Measurements from ENCODE around the gene TRPV3.
"Not testable (repeated sequence)": the region's sequence is repeated elsewhere in the genome, so short reads cannot be mapped to it uniquely, and the experiment has no call there.

TRPV3 gene

GRCh38 chr17:3514873-3515272, 42.7 kb downstream of the TRPV3 start:
- H3K9me2 ChIP-seq (replicated peaks; ENCODE audit: insufficient read depth, low read length): no peaks in the 10 kb centered on the region
- no peaks in the 10 kb centered on the region for H3K4me1 ChIP-seq (ENCODE audit: low read length)
- no peaks in the 10 kb centered on the region for H3F3A ChIP-seq (ENCODE audit: insufficient read depth, low read length)
- H3K79me2 ChIP-seq (ENCODE audit: low read length): no peaks in the 10 kb centered on the region
- no peak overlapping the region for H3K27ac ChIP-seq (ENCODE audit: low read length)
- H3K4me2 ChIP-seq (ENCODE audit: low read depth, low read length): no peak overlapping the region
- no peak for DNase-seq
- H3K4me3 ChIP-seq (ENCODE audit: low read length): no peak overlapping the region
- H3K36me3 ChIP-seq (replicated peaks; ENCODE audit: insufficient read depth, low read length): no peaks in the 10 kb centered on the region; the same call in 1 of the 2 replicates
- H3K9ac ChIP-seq (ENCODE audit: low read length): no peak overlapping the region
- no peaks in the 10 kb centered on the region for H4K20me1 ChIP-seq (ENCODE audit: insufficient read depth, low read length)
- TF ChIP-seq EZH2phosphoT487 (IDR thresholded peaks at IDR 0.05; ENCODE audit: low read length): no peak
- TF ChIP-seq EZH2 (optimal IDR thresholded peaks at IDR 0.05; ENCODE audit: low read depth, low read length): no peak
- TF ChIP-seq CTCF (IDR thresholded peaks at IDR 0.05; ENCODE audit: low read length): no peak
- no peaks in the 10 kb centered on the region for H3K27me3 ChIP-seq (replicated peaks; ENCODE audit: insufficient read depth, low read length)
- no peaks in the 10 kb centered on the region for H3K9me3 ChIP-seq (replicated peaks; ENCODE audit: insufficient read depth, low read length)
- no peak overlapping the region for H2AFZ ChIP-seq (ENCODE audit: low read length)

- H3K4me3 ChIP-seq (ENCODE audit: low read length); H2AFZ ChIP-seq (ENCODE audit: low read length); H4K20me1 ChIP-seq (ENCODE audit: insufficient read depth, low read length); H3K9ac ChIP-seq (ENCODE audit: low read length); H3K9me3 ChIP-seq (replicated peaks; ENCODE audit: insufficient read depth, low read length); H3F3A ChIP-seq (ENCODE audit: insufficient read depth, low read length); DNase-seq; H3K27me3 ChIP-seq (replicated peaks; ENCODE audit: insufficient read depth, low read length); H3K36me3 ChIP-seq (replicated peaks; ENCODE audit: insufficient read depth, low read length); H3K27ac ChIP-seq (ENCODE audit: low read length); H3K4me1 ChIP-seq (ENCODE audit: low read length); H3K4me2 ChIP-seq (ENCODE audit: low read depth, low read length); H3K9me2 ChIP-seq (replicated peaks; ENCODE audit: insufficient read depth, low read length); H3K79me2 ChIP-seq (ENCODE audit: low read length): not testable (repeated sequence)
Observed at GRCh38 chr17:3514167-3514566, 43.4 kb downstream of the TRPV3 start.

- TF ChIP-seq EZH2 (optimal IDR thresholded peaks at IDR 0.05; ENCODE audit: low read depth, low read length): no peak
- TF ChIP-seq EZH2phosphoT487 (IDR thresholded peaks at IDR 0.05; ENCODE audit: low read length): no peak
- TF ChIP-seq CTCF (IDR thresholded peaks at IDR 0.05; ENCODE audit: low read length): no peak
- no peaks in the 10 kb centered on the region for H3K4me1 ChIP-seq (ENCODE audit: low read length)
- H3K79me2 ChIP-seq (ENCODE audit: low read length): no peaks in the 10 kb centered on the region
- H2AFZ ChIP-seq (ENCODE audit: low read length): no peak overlapping the region
- H3K27ac ChIP-seq (ENCODE audit: low read length): no peak overlapping the region
- H4K20me1 ChIP-seq (ENCODE audit: insufficient read depth, low read length): no peaks in the 10 kb centered on the region
- DNase-seq: no peak
- H3K9me3 ChIP-seq (replicated peaks; ENCODE audit: insufficient read depth, low read length): no peaks in the 10 kb centered on the region
- no peaks in the 10 kb centered on the region for H3F3A ChIP-seq (ENCODE audit: insufficient read depth, low read length)
- no peak overlapping the region for H3K9ac ChIP-seq (ENCODE audit: low read length)
- H3K4me2 ChIP-seq (ENCODE audit: low read depth, low read length): no peak overlapping the region
- no peak overlapping the region for H3K4me3 ChIP-seq (ENCODE audit: low read length)
- H3K36me3 ChIP-seq (replicated peaks; ENCODE audit: insufficient read depth, low read length): no peaks in the 10 kb centered on the region; the same call in 1 of the 2 replicates
- H3K27me3 ChIP-seq (replicated peaks; ENCODE audit: insufficient read depth, low read length): no peaks in the 10 kb centered on the region
- no peaks in the 10 kb centered on the region for H3K9me2 ChIP-seq (replicated peaks; ENCODE audit: insufficient read depth, low read length)
Observed at GRCh38 chr17:3513305-3514035, 44.1 kb downstream of the TRPV3 start.

GRCh38 chr17:3512505-3513171, 45.0 kb downstream of the TRPV3 start:
- no peak overlapping the region for H3K27ac ChIP-seq (ENCODE audit: low read length)
- H3K4me2 ChIP-seq (ENCODE audit: low read depth, low read length): no peak overlapping the region
- H3F3A ChIP-seq (ENCODE audit: insufficient read depth, low read length): no peaks in the 10 kb centered on the region
- no peak overlapping the region for H3K9ac ChIP-seq (ENCODE audit: low read length)
- DNase-seq: no peak
- no peaks in the 10 kb centered on the region for H3K79me2 ChIP-seq (ENCODE audit: low read length)
- H3K4me1 ChIP-seq (ENCODE audit: low read length): no peaks in the 10 kb centered on the region
- H3K9me3 ChIP-seq (replicated peaks; ENCODE audit: insufficient read depth, low read length): no peaks in the 10 kb centered on the region
- no peak for TF ChIP-seq EZH2phosphoT487 (IDR thresholded peaks at IDR 0.05; ENCODE audit: low read length)
- no peak for TF ChIP-seq CTCF (IDR thresholded peaks at IDR 0.05; ENCODE audit: low read length)
- TF ChIP-seq EZH2 (optimal IDR thresholded peaks at IDR 0.05; ENCODE audit: low read depth, low read length): no peak
- H3K36me3 ChIP-seq (replicated peaks; ENCODE audit: insufficient read depth, low read length): no peaks in the 10 kb centered on the region; the same call in 1 of the 2 replicates
- no peaks in the 10 kb centered on the region for H4K20me1 ChIP-seq (ENCODE audit: insufficient read depth, low read length)
- no peak overlapping the region for H2AFZ ChIP-seq (ENCODE audit: low read length)
- no peaks in the 10 kb centered on the region for H3K27me3 ChIP-seq (replicated peaks; ENCODE audit: insufficient read depth, low read length)
- H3K9me2 ChIP-seq (replicated peaks; ENCODE audit: insufficient read depth, low read length): no peaks in the 10 kb centered on the region
- no peak overlapping the region for H3K4me3 ChIP-seq (ENCODE audit: low read length)
